Measurements from ENCODE around the gene ERC2. TPM values are rescaled to one million over a fixed set of nuclear protein-coding genes. Genes with fewer than 3 reads are reported as not detected.

ERC2 gene
- polyA plus RNA-seq, 1 experiment: 0.07 TPM

DNA sequence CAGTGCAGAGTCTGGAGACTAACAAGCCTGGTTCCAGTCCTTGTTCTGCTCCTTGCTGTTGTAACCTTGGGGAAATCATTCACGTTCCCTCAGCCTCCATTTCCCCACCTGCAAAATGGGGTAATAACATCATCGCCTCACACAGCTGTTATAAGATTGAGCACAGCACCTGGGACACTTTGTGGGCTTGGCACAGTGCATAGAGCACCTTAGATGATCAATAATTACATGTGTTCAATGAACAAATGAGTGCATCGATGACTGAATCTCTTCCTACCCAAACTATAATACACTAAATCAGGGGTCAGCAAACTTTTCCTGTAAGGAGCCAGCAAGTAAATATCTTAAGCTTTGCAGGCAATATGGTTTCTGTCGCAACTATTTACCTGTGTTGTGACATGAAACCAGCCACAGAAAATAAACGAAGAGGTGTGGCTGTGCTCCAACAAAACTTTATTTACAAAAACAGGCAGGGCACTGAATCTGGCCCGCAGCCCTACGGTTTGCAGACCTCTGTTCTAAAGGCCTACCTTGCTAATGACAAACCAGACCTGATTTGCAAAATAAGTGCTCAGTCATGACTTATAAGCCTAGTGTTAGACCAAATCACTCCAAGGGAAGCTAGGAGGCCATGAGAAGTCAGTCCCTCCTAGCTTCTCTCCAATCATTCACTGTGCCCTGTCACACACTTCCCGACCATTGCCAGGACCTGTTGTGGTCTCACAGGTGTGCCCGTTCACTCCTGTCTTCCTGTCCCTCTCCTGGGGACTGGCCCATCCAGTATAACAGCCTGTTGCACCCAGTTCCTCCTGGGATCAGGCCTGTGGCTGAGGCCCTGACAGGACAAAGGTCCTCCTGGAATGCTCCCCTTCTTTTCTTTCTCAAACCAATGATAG lies 831.7 kb downstream of the ERC2 start:
- POLR2A ChIA-PET: no interaction called here
- H3K9me3 ChIP-seq (ENCODE audit: control insufficient read depth, insufficient read depth, low read length): no peaks in the 10 kb centered on the region
- no peak for DNase-seq (ENCODE audit: low read depth, low spot score)
- peaks cover 4% of the 10 kb centered on the region for H3K27me3 ChIP-seq (ENCODE audit: control insufficient read depth, insufficient read depth, low read length)
- CTCF ChIA-PET: no interaction called here
- TF ChIP-seq, protein P1, sequence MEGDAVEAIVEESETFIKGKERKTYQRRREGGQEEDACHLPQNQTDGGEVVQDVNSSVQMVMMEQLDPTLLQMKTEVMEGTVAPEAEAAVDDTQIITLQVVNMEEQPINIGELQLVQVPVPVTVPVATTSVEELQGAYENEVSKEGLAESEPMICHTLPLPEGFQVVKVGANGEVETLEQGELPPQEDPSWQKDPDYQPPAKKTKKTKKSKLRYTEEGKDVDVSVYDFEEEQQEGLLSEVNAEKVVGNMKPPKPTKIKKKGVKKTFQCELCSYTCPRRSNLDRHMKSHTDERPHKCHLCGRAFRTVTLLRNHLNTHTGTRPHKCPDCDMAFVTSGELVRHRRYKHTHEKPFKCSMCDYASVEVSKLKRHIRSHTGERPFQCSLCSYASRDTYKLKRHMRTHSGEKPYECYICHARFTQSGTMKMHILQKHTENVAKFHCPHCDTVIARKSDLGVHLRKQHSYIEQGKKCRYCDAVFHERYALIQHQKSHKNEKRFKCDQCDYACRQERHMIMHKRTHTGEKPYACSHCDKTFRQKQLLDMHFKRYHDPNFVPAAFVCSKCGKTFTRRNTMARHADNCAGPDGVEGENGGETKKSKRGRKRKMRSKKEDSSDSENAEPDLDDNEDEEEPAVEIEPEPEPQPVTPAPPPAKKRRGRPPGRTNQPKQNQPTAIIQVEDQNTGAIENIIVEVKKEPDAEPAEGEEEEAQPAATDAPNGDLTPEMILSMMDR (IDR thresholded peaks at IDR 0.05; ENCODE audit: low read depth, low read length): no peak
- H3K27ac ChIP-seq (ENCODE audit: low read depth, low read length): no peak overlapping the region
- no peak overlapping the region for H3K4me3 ChIP-seq (ENCODE audit: low read depth, low read length)

DNA sequence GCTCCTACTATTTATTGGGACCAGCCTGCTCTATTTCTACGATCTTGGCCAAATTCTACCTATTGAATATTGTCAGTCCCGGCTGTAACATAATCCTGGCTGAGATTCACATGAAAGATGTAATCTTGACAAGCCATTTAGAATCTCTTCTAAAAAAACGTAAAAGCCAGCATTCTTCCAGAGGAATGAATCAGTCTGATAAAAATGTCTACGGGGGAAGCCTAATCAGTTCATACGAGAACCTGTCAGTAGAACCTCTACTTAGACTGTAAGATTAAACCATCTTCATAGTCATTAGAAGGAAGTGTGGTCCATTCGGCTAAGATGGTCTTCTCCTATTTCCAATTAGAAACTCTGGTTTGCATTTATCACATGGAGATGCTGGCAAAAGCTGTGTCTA lies 833.9 kb downstream of the ERC2 start:
- Histone ChIP-seq H3K9me3 (ENCODE audit: control insufficient read depth, insufficient read depth, low read length) (no peaks in the 10 kb centered on the region), H3K4me3 (ENCODE audit: low read depth, low read length) (no peak overlapping the region), H3K27ac (ENCODE audit: low read depth, low read length) (no peak overlapping the region), H3K27me3 (ENCODE audit: control insufficient read depth, insufficient read depth, low read length) (peaks cover 2% of the 10 kb centered on the region)
- ChIA-PET POLR2A (no interaction called here), CTCF (no interaction called here)
- TF ChIP-seq, protein P1 (IDR thresholded peaks at IDR 0.05; ENCODE audit: low read depth, low read length): no peak
- DNase-seq (ENCODE audit: low read depth, low spot score): no peak

DNA sequence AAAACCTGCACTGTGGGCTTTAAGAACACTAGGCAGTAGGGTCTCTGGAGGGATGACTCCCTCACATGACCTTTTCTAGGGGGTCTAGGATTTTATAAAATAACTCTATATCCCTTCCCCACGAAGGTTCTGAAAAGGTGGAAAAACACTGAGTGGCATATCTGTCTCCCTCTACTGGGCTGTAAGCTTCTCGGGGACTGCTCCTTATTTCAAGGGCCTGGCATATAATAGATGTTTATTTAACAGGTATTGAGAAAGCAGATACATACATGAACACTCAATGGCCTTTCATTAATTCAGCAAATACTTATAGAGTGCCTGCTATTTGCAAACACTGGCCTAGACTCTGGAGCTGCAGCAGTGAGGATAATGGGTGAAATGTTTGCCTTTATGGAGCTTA lies 834.9 kb downstream of the ERC2 start:
- peaks cover 2% of the 10 kb centered on the region for H3K27me3 ChIP-seq (ENCODE audit: control insufficient read depth, insufficient read depth, low read length)
- no peak for DNase-seq (ENCODE audit: low read depth, low spot score)
- no peak overlapping the region for H3K27ac ChIP-seq (ENCODE audit: low read depth, low read length)
- no peaks in the 10 kb centered on the region for H3K9me3 ChIP-seq (ENCODE audit: control insufficient read depth, insufficient read depth, low read length)
- no peak overlapping the region for H3K4me3 ChIP-seq (ENCODE audit: low read depth, low read length)
- TF ChIP-seq, protein P1 (IDR thresholded peaks at IDR 0.05; ENCODE audit: low read depth, low read length): no peak
- CTCF ChIA-PET: no interaction called here
- POLR2A ChIA-PET: no interaction called here

DNA sequence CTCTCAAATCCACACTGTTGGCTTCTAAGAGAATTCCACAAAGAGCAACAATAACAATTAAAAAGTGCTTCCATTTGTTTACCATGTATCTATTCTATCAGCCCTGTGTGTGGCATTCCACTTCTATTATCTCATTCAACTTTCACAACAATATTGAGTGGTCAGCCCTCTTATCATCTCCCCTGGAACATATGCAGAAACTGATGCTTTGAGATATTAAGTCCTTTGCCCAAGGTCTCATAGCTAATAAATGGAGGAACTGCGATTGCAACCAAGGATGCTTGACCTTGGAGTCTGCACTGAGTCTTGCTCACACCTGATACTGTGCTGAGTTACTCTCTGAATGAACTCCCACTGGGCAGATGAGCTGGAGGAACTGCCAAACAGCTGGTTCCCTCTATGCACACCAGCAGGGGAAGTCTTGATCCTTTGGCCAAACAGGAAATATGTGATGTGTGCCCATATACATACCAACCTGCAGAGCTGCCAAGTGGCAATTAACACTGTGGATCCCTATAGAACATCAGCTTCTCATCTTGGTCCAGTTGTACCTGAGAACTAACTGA lies 836.4 kb downstream of the ERC2 start:
- Histone ChIP-seq H3K9me3 (ENCODE audit: control insufficient read depth, insufficient read depth, low read length) (no peaks in the 10 kb centered on the region), H3K4me3 (ENCODE audit: low read depth, low read length) (no peak overlapping the region), H3K27me3 (ENCODE audit: control insufficient read depth, insufficient read depth, low read length) (no peaks in the 10 kb centered on the region), H3K27ac (ENCODE audit: low read depth, low read length) (no peak overlapping the region)
- TF ChIP-seq, protein P1 (IDR thresholded peaks at IDR 0.05; ENCODE audit: low read depth, low read length): no peak
- no peak for DNase-seq (ENCODE audit: low read depth, low spot score)
- ChIA-PET CTCF (interaction anchor here (0.7 kb wide), 1 partner anchor 114 kb away, joined by 3 read pairs; no protein-coding TSS in a partner anchor), POLR2A (interaction anchor here (0.6 kb wide), 1 partner anchor 10 kb away, joined by 3 read pairs; no protein-coding TSS in a partner anchor)

DNA sequence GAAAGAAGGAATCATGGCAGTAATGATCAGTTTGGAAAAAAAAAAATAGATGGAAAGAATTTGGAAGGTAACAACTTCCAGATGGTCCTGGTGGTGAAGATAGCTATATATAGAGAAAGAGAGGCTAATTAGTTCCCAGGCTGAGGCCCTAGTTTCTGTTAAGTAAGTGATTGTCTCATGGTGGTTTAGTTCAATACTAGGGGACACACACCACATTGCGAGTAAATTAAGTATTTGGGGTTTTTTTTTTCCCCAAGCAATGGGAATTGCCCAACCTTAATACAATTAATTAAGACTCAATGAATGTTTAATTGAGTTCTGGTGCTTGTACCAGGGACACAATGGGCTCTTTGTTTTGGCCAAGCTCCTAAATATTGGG lies 837.4 kb downstream of the ERC2 start:
- Histone ChIP-seq H3K9me3 (ENCODE audit: control insufficient read depth, insufficient read depth, low read length) (no peaks in the 10 kb centered on the region), H3K27ac (ENCODE audit: low read depth, low read length) (no peak overlapping the region), H3K27me3 (ENCODE audit: control insufficient read depth, insufficient read depth, low read length) (no peaks in the 10 kb centered on the region), H3K4me3 (ENCODE audit: low read depth, low read length) (no peak overlapping the region)
- CTCF ChIA-PET: interaction anchor here (0.7 kb wide), 1 partner anchor 8 kb away, joined by 3 read pairs; no protein-coding TSS in a partner anchor
- no peak for DNase-seq (ENCODE audit: low read depth, low spot score)
- TF ChIP-seq, protein P1 (IDR thresholded peaks at IDR 0.05; ENCODE audit: low read depth, low read length): no peak
- POLR2A ChIA-PET: no interaction called here
